Hepatocyte (in vitro differentiated cells): ENCODE data around the gene GDF11. TPM values are rescaled to one million over a fixed set of nuclear protein-coding genes. Genes with fewer than 3 reads are reported as not detected.

Experiments
- DNase-seq: peaks from one replicate; pipeline ENCODE4 v3.0.0-alpha.2; 2016; ENCODE audit warnings: low spot score
- H2AFZ ChIP-seq: fragments of 200-600 bp; sonication (generic); 2 replicates; pipeline ENCODE4 v1.6.0; 2016; ENCODE audit warnings: antibody characterized with exemption, mild to moderate bottlenecking
- H3K27ac ChIP-seq: fragments of 200-600 bp; sonication (generic); 2 replicates; pipeline ENCODE4 v1.5.1; 2016; ENCODE audit warnings: mild to moderate bottlenecking
- H3K27me3 ChIP-seq: fragments of 200-600 bp; sonication (generic); 2 replicates; pipeline ENCODE4 v1.6.1; 2016
- H3K36me3 ChIP-seq: fragments of 200-600 bp; sonication (generic); replicated peaks from 2 replicates; pipeline ENCODE4 v1.5.1; 2016; ENCODE audit warnings: low read depth; ENCODE audit not compliant: insufficient read depth
- H3K4me1 ChIP-seq: fragments of 200-600 bp; sonication (generic); 2 replicates; pipeline ENCODE4 v1.5.1; 2016; ENCODE audit warnings: mild to moderate bottlenecking, moderate library complexity; ENCODE audit not compliant: insufficient read depth
- H3K4me2 ChIP-seq: fragments of 200-600 bp; sonication (generic); 2 replicates; pipeline ENCODE4 v1.6.0; 2016
- H3K4me3 ChIP-seq: fragments of 200-600 bp; sonication (generic); 2 replicates; pipeline ENCODE4 v1.5.1; 2016; ENCODE audit warnings: mild to moderate bottlenecking
- H3K79me2 ChIP-seq: fragments of 200-600 bp; sonication (generic); 2 replicates; pipeline ENCODE4 v1.6.0; 2017; ENCODE audit warnings: mild to moderate bottlenecking
- H3K9me2 ChIP-seq: fragments of 200-600 bp; sonication (generic); replicated peaks from 2 replicates; pipeline ENCODE4 v1.6.0; 2017; ENCODE audit warnings: mild to moderate bottlenecking; ENCODE audit not compliant: insufficient read depth
- H3K9me3 ChIP-seq: fragments of 200-600 bp; sonication (generic); 2 replicates; pipeline ENCODE4 v1.5.1; 2016; ENCODE audit warnings: low read depth, mild to moderate bottlenecking
- H4K20me1 ChIP-seq: fragments of 200-600 bp; sonication (generic); 2 replicates; pipeline ENCODE4 v1.6.0; 2016; ENCODE audit warnings: mild to moderate bottlenecking; ENCODE audit not compliant: insufficient read depth, poor library complexity, severe bottlenecking
- CTCF ChIP-seq: fragments of 200-600 bp; sonication (generic); IDR thresholded peaks from 2 replicates; pipeline ENCODE4 v1.5.1; 2016; ENCODE audit warnings: antibody characterized with exemption, mild to moderate bottlenecking; ENCODE audit not compliant: poor library complexity
- EZH2 ChIP-seq: fragments of 200-600 bp; sonication (generic); IDR thresholded peaks from 2 replicates; pipeline ENCODE4 v1.6.1; 2016; ENCODE audit warnings: antibody characterized with exemption, mild to moderate bottlenecking, borderline replicate concordance
- EZH2phosphoT487 ChIP-seq: fragments of 200-600 bp; sonication (generic); IDR thresholded peaks from one replicate; pipeline ENCODE4 v1.6.1; 2018; ENCODE audit warnings: antibody characterized with exemption, mild to moderate bottlenecking, low read depth, moderate library complexity; ENCODE audit not compliant: unreplicated experiment, severe bottlenecking
- WGBS: methylation state at CpG from one replicate; pipeline ENCODE4 v1.1.6; 2016; ENCODE audit warnings: low lambda C conversion rate; ENCODE audit errors: missing lambda C conversion rate; 5-methylcytosine and 5-hydroxymethylcytosine counted together
- polyA plus RNA-seq: library from polyadenylated mRNA; unstranded; fragments of >200 nt; fragmentation: Nextera tagmentation; extraction: Ambion mirVana; gene quantifications from 2 replicates; pipeline ENCODE4 v1.2.1, GENCODE V29; 2016
- total RNA-seq: library from RNA; depleted of rRNA; stranded (reverse); fragments of >200 nt; gene quantifications from 2 replicates; pipeline ENCODE4 v1.2.3, GENCODE V29; 2014

Gene GDF11
- total and polyA plus RNA-seq, 2 experiments from 2014 or later: 4.1 to 7.9 TPM

- H3K79me2 ChIP-seq: peaks cover 57% of the 10 kb centered on the region
- 4% methylated on average over 27 of the region's 61 CpGs for WGBS
These were observed 13.7 kb upstream of the GDF11 start, which contains the start of gene CD63 for GRCh38 chr12:55728939-55729818. TSS of gene CD63 (minus strand) at chr12:55729009. CDS start at chr12:55728341, 668 bp downstream.

GRCh38 chr12:55729819-55730818 is 12.8 kb upstream of the GDF11 start:
- peaks cover 52% of the 10 kb centered on the region for H3K79me2 ChIP-seq

More at GRCh38 chr12:55728939-55729818, 13.7 kb upstream of the GDF11 start, which contains the start of gene CD63:
- Histone ChIP-seq H3K36me3 (no peaks in the 10 kb centered on the region), H2AFZ (peak within 1 kb of the TSS; percentile 34), H3K9me2 (no peaks in the 10 kb centered on the region), H4K20me1 (peaks cover 26% of the 10 kb centered on the region), H3K4me1 (peaks cover 22% of the 10 kb centered on the region), H3K9me3 (no peaks in the 10 kb centered on the region), H3K4me2 (peak within 1 kb of the TSS; percentile 81), H3K27ac (peak within 1 kb of the TSS; percentile 99), H3K4me3 (peak within 1 kb of the TSS; percentile 97), H3K27me3 (no peaks in the 10 kb centered on the region)
- peak; percentile 96 for DNase-seq
- TF ChIP-seq EZH2: no peak

GRCh38 chr12:55732288-55732687 is 10.6 kb upstream of the GDF11 start:
- Histone ChIP-seq H3K27ac (no peak overlapping the region), H3K4me3 (no peak overlapping the region), H3K9me3 (no peaks in the 10 kb centered on the region), H3K36me3 (no peaks in the 10 kb centered on the region), H3K4me2 (no peak overlapping the region), H3K27me3 (no peaks in the 10 kb centered on the region), H3K79me2 (peaks cover 41% of the 10 kb centered on the region), H3K9me2 (no peaks in the 10 kb centered on the region), H4K20me1 (peaks cover 10% of the 10 kb centered on the region), H2AFZ (no peak overlapping the region), H3K4me1 (peaks cover 19% of the 10 kb centered on the region)
- no peak for TF ChIP-seq EZH2
- WGBS: 84% methylated on average over 4 of the region's 4 CpGs
- DNase-seq: no peak

More at GRCh38 chr12:55729819-55730818, 12.8 kb upstream of the GDF11 start:
- Histone ChIP-seq H3K27me3 (no peaks in the 10 kb centered on the region), H3K36me3 (no peaks in the 10 kb centered on the region), H3K4me1 (peaks cover 22% of the 10 kb centered on the region), H3K4me2 (peak overlapping the region; percentile 81), H3K9me2 (no peaks in the 10 kb centered on the region), H3K9me3 (no peaks in the 10 kb centered on the region), H3K4me3 (peak overlapping the region; percentile 7), H2AFZ (no peak overlapping the region), H4K20me1 (peaks cover 26% of the 10 kb centered on the region), H3K27ac (peak overlapping the region; percentile 99)
- WGBS: 16% methylated on average over 19 of the region's 19 CpGs
- peak; percentile 58 for DNase-seq
- TF ChIP-seq EZH2: no peak
- TF ChIP-seq CTCF: no peak
- TF ChIP-seq EZH2phosphoT487: no peak

GRCh38 chr12:55733021-55733555 is 9.8 kb upstream of the GDF11 start:
- H3K27me3 ChIP-seq: no peaks in the 10 kb centered on the region
- H3K4me2 ChIP-seq: no peak overlapping the region
- H3K4me3 ChIP-seq: no peak overlapping the region
- peaks cover 24% of the 10 kb centered on the region for H3K4me1 ChIP-seq
- no peak for DNase-seq
- no peaks in the 10 kb centered on the region for H3K36me3 ChIP-seq
- H2AFZ ChIP-seq: no peak overlapping the region
- H3K27ac ChIP-seq: no peak overlapping the region
- peaks cover 33% of the 10 kb centered on the region for H3K79me2 ChIP-seq
- H3K9me2 ChIP-seq: no peaks in the 10 kb centered on the region
- no peaks in the 10 kb centered on the region for H3K9me3 ChIP-seq
- no peak for TF ChIP-seq EZH2
- no peak for TF ChIP-seq EZH2phosphoT487
- TF ChIP-seq CTCF: no peak
- peaks cover 2% of the 10 kb centered on the region for H4K20me1 ChIP-seq
- WGBS: 90% methylated on average over 14 of the region's 14 CpGs
